Retinal pigment epithelial cell (primary cell): ENCODE data around the gene TSPAN9.

Experiments
- DNase-seq: peaks from one replicate; pipeline ENCODE4 v3.0.0-alpha.2; 2010; ENCODE audit warnings: low read depth
- H3K4me3 ChIP-seq: 2 replicates; pipeline ENCODE4 v1.5.1; 2011; ENCODE audit warnings: mild to moderate bottlenecking, low read length, control low read depth, moderate library complexity
- TF ChIP-seq, protein P1 (sequence below): conservative IDR thresholded peaks from 2 replicates; pipeline ENCODE4 v1.5.1; 2011; ENCODE audit warnings: low read depth, low read length, control low read depth, inconsistent platforms

The TSPAN9 gene

DNA sequence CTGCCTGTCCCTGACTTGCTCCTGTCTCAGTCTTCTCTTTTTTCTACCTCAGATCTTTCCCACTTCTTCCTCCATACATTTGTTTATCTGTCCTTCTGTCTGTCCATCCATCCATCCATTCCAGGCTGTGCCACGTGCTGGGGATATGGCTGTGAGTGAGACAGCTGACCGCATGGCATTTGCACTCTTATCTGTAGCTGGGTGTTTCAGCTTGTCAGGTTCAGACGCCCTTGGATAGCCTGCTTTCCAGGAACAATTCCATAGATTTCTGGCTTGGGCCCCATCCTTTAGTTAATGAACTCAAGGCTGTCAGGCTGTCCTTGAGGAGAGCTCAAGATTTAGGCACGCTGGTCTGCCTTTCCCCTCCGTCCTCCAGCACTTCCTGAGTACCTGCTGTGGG lies 116.6 kb downstream of the TSPAN9 start:
- DNase-seq, result no peak
- TF ChIP-seq, protein P1, sequence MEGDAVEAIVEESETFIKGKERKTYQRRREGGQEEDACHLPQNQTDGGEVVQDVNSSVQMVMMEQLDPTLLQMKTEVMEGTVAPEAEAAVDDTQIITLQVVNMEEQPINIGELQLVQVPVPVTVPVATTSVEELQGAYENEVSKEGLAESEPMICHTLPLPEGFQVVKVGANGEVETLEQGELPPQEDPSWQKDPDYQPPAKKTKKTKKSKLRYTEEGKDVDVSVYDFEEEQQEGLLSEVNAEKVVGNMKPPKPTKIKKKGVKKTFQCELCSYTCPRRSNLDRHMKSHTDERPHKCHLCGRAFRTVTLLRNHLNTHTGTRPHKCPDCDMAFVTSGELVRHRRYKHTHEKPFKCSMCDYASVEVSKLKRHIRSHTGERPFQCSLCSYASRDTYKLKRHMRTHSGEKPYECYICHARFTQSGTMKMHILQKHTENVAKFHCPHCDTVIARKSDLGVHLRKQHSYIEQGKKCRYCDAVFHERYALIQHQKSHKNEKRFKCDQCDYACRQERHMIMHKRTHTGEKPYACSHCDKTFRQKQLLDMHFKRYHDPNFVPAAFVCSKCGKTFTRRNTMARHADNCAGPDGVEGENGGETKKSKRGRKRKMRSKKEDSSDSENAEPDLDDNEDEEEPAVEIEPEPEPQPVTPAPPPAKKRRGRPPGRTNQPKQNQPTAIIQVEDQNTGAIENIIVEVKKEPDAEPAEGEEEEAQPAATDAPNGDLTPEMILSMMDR, result no peak
- no peak overlapping the region for H3K4me3 ChIP-seq

DNA sequence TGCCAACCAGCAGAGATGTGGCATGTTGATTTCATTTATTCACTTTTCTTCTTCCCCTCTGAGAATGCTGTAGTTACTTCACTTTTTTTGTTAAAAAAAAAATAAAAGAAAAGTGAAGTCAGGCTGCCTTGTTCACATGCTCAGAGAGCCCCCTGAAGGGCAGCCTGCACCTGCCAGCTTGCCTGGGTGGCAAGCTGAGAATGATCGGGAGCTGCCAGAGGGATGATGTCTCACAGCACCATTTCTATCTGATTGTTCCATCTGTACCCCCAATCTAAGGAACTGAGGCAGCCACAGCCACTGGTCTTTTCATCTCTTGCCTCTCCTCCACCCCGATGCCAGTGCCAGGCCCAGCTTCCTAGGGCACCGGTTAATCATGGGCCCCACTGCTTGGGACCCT lies 118.2 kb downstream of the TSPAN9 start:
- no peak overlapping the region for H3K4me3 ChIP-seq
- TF ChIP-seq, protein P1, result no peak
- no peak for DNase-seq

DNA sequence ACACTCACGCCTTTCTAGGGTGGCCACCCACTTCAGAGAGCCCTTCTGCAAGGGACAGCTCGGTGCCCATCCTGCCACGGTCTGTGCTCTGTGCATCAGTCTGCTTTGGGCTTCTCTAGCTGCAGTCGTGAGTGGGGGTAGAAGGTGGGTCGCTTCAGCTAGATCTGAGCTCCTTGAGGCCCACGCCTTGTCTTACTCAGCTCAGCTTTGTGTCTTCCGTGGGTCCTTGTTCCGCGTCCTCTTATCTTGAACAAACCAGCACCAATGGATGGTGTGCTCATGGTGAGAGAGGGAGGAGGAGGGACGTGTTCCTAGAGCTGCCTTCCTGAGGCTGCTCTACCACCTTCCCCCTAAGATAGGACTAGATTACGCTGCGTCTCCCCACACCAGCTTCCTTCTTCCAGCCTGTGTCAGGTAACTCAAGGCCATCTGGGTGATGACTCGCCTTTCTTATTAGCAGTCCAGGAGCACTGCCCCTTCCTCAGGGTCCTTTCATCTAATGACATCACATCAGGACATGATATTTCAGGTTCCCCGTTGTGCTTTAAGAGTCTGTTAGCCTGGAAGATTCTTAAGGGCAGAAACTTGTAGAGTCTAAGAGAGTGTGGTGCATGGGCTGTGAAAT lies 118.8 kb downstream of the TSPAN9 start:
- TF ChIP-seq, protein P1, result no peak
- no peak overlapping the region for H3K4me3 ChIP-seq
- no peak for DNase-seq

DNA sequence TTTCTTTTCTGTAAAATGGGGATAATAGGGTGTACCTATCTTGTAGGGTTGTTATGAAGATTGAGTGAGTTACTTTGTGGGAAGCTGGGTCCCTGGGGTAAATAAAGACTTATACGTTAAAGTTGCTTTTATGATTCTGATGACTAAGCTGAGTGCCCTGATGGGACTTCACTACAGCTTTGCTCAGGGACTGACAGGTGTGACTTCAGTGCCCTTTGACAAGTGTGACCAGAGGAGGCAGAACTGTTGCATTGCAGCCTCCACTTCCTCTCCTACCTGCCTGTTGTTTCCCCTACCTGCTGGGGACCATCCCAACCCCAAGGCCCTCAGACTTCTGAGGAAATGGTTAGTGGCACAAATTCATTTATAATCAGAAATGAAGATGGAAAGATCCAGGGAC lies 119.3 kb downstream of the TSPAN9 start:
- no peak overlapping the region for H3K4me3 ChIP-seq
- DNase-seq, result no peak
- TF ChIP-seq, protein P1, result no peak

DNA sequence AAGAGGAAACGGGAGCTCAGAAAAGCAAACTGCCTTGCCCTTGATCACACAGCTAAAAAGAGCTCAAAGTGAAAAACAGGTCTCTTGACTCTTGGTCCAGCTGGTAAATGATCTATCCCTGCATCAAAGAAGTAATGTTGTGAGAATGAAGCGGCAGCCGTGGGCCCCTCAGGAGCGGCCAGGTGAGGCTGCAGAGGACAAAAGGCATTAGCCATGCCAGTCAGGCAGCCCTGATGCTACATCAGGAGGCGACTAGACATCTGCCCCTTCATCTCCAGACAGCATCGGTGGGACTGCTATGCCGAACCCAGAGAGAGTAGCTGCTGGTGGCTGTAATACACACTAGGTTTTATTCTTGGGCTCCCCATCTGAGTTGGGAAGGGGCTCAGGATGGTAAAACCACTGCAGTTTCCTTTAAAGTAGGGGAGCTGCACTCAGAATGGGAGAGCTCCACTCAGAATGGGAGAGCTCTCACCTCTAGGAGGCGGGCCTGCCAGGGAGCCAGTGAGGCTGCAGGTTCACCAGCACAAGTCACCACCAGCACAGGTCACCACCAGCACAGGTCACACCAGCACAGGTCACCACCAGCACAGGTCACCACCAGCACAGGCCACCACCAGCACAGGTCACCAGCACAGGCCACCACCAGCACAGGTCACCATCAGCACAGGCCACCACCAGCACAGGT lies 120.1 kb downstream of the TSPAN9 start:
- no peak overlapping the region for H3K4me3 ChIP-seq
- no peak for DNase-seq
- TF ChIP-seq, protein P1, result no peak

DNA sequence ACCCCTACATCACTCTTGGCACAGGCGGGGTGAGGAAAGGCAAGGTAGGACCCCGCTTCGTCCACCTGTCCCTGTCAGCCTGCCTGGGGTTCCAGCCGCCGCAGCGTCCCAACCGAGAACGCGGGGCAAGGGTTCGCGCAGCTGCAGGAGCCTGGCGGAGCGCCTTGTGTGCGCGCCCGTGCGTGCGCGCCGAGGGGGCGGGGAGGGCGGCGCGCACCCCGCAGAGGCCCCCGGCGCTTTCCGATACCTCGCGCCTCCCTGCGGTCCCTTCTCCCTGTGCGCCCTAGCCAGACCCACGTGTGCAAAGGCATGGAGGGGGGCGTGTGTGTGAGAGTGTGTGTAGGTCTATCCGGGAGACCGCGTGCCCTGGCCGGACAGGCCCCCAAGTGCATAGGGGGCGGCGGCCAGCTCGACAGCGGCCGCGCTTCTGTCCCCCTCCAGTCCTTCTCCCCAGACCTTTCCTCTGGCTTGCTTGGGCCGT lies 122.4 kb downstream of the TSPAN9 start:
- H3K4me3 ChIP-seq, result peak overlapping the region; percentile 54
- TF ChIP-seq, protein P1, result no peak
- no peak for DNase-seq
